Measurements from ENCODE around the gene HSF5.

- TF ChIP-seq, protein P1, sequence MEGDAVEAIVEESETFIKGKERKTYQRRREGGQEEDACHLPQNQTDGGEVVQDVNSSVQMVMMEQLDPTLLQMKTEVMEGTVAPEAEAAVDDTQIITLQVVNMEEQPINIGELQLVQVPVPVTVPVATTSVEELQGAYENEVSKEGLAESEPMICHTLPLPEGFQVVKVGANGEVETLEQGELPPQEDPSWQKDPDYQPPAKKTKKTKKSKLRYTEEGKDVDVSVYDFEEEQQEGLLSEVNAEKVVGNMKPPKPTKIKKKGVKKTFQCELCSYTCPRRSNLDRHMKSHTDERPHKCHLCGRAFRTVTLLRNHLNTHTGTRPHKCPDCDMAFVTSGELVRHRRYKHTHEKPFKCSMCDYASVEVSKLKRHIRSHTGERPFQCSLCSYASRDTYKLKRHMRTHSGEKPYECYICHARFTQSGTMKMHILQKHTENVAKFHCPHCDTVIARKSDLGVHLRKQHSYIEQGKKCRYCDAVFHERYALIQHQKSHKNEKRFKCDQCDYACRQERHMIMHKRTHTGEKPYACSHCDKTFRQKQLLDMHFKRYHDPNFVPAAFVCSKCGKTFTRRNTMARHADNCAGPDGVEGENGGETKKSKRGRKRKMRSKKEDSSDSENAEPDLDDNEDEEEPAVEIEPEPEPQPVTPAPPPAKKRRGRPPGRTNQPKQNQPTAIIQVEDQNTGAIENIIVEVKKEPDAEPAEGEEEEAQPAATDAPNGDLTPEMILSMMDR (IDR thresholded peaks at IDR 0.05), result no peak
- TF ChIP-seq POLR2AphosphoS5 (IDR thresholded peaks at IDR 0.05), result peak in 2 of 3 donors; percentile 63 to 65
Observed at GRCh38 chr17:58517378-58517927, 29.2 kb upstream of the HSF5 start.

All from stomach (tissue), 4 donors.